Measurements from ENCODE around the gene PNKP.

PNKP gene

DNA sequence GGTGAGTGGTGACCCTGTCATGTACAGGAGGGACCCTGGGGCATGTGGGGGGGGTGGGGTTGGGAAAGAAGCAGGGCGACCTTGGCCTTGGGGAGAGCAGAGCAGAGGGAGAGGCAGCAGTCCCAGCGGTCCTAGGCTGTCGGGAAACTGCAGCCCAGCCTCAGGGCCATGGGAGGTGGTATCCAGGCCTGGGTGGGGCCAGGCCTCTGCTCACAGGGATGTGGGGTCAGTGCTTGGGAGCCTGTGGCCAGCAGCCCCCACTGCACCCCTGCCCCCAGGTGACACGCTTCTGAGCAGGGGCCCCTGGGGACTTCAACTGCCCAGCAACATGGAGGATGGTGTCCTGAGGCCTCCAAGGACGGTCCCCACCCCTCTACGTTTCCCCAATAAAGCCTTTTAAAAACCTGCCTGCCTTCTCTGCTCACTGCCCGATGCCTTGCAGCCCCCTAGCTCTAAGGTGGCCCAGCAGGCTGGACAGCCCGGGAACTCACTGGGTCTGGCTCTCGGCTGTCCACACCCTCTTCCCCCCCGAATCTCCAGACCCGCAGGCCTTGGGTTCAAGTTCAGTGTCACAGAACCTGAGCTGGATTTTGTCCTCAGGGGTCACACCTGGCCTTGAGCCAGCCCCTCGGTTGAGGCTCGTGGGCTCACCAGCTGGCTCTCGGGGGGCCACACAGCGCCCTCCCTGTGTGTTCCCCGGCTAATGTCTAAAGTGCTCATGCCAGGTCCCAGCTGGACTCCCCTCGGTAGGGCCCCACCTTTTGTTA, 6.9 kb downstream of the PNKP start:
- DNase-seq (ENCODE audit: low read depth in 3 of 3), result no peak

DNA sequence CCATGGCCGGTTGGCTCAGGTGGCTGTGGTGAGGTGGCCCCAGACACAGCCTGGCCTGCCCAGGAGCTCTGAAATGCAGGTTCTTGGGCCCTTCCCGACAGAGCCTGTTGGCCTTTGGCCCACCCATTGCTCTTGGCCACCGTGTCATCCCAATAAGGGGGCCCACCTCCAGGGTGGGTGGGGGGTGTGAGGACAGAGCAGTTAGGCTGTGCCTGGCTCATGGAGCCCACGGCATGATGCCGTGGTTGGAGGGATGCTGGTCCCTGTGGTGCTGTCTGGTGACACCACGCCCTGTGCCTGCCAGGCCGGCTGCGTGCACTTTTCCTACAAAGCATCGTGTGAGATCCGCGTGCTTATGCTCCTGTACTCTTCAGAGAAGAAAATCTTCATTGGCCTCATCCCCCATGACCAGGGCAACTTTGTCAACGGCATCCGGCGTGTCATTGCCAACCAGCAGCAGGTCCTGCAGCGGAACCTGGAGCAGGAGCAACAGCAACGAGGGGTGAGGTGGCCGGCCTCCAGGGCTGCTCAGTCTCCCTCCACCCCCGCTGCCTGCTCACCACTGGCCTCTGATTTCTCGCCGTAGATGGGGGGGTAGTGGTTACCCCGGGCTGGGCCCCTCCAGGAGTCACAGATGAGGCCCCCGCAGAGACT, 7.6 kb downstream of the PNKP start:
- DNase-seq (ENCODE audit: low read depth in 3 of 3), result no peak

DNA sequence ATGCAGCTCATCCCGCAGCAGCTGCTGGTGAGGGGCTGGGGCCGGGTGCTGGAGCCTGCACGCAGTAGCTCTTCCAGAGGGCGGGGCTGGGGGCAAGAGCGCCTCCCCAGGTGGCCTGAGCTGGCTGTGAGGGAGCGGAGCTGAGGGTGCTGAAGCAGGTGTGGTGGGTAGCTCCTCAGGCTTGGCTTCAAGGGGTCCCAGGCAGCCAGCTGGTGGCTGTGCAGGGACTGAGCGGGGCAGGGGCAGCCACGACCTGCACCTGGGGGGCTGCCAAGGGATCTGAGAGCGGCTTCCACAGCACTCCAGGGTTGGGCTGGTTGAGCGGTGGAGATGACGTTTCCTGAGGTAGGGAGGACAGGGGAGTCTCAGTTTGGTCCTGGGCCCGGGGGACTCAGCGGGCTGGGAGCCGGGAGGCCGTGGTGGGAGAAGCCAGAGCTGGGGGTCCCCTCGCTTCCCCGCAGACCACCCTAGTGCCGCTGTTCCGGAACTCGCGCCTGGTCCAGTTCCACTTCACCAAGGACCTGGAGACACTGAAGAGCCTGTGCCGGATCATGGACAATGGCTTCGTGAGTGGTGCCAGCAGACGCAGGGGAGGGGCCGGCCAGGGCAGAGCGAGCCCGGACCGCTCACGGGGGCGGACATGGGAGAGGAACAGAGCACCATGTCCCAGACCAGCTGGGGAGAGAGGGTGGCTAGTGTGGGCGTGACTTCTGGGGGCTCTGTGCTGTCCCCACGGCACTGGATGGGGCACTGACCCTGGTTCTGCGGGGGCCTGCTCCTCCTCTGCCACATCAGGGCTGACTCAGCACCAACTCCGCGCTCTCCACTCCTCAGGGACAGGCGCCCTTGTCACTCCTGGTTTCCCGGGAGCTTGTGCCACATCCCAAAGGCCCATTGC, 9.0 kb downstream of the PNKP start:
- DNase-seq (ENCODE audit: low read depth in 3 of 3), result no peak

DNA sequence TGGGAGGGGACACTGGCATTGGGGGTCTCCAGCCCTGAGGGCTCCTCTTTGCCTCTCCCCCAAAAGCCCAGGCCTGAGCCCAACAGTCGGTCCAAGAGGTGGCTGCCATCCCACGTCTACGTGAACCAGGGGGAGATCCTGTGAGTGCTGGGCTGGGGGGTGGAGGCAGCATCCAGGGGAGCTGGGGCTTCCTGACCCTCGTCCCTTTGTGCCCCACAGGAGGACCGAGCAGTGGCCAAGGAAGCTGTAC, 9.6 kb downstream of the PNKP start:
- no peak for DNase-seq (ENCODE audit: low read depth in 3 of 3)

DNA sequence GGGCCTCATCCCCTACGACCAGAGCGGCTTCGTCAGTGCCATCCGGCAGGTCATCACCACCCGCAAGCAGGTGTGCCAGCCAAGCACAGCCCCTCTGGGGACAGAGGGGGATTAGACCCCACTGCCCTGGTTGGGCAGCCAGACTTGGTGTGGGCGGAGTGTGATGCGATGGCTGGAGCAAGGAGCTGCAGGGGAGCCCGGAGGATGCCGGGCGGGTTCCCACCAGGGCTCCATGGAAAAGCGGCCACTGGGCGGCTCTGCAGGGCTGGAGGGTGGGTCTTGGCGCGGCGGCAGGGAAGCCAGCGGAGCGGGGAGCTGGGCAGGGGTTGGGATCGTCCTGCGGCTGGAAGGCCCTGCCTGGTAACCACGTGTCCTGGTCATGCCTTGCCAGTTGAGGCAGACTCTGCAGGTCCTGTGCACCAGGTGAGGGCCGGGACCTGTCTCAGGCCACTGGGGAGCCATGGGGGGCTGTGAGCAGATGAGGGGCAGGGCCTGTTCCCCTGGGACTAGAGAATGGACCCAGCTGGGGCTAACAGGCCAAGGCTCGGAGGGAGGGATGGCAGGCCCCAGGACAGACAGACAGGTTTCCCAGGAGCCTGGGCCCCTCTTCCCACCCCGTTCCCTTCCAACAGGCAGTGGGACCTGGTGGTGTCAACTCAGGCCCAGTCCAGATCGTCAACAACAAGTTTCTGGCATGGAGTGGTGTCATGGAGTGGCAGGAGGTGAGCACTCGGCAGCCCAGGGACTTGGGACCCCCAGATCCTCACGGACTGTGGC, 10.1 kb downstream of the PNKP start:
- no peak for DNase-seq (ENCODE audit: low read depth in 3 of 3)

DNA sequence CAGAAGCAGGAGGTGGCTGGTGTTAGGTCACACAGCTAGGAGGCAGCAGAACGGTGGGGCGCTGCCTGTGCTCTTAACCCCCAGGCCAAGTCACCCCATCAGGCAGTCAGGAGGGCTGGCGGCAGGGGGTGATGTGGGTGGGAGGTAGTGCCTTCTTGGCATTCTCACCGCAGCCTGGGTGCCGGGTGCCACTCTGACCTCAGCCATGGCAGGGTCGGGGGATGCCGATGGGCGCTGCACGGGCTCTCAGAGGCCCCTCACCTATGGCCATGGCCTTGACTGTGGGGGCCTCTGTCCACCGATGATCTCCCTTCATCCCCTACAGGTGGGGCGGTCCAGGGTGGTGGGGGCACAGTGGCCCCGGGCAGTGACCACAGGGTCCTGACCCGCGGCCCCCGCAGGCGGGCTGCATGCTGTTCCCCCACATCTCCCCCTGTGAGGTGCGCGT, 10.8 kb downstream of the PNKP start:
- DNase-seq (ENCODE audit: low read depth in 3 of 3), result no peak

DNA sequence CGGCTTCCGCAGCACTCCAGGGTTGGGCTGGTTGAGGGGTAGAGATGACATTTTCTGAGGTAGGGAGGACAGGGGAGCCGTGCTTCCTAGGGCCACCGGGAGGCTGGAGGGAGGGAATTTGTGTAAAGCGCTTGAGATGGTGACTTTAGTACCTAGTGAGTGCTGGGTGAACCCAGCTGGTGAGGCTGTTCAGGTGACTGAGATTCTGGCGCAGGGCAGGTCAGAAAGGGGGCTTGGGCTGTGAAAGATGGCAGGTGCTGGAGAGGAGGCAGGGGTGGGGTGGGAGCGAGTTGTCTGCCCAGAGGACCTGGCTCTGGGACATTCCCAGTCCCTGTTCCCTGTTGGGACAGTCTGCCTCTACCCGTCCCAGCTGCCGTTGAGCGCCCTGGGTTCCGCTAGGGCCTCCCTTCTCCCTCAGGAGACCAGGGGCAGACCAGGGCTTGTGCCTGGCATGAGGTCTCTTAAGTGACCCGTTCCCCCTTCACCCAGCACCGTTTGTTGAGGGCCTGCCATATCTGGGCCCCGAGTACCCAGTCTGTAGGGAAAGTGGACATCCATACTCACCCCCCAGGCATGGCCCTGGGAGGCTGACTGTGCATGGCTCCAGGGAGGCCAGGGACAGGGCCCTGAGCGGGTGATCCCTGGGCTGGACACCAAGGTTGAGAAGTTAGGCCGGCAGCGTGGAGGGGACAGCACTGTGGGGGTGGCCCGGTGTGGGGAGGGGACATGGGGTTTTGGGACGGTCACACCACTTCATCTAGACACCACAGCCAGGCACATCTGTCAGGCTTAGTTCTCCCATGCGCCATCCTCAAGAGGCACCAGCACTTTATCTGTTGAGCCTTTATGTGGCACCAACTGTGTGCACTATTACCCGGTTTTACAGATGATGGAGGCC, 11.5 kb downstream of the PNKP start:
- no peak for DNase-seq (ENCODE audit: low read depth in 3 of 3)

DNA sequence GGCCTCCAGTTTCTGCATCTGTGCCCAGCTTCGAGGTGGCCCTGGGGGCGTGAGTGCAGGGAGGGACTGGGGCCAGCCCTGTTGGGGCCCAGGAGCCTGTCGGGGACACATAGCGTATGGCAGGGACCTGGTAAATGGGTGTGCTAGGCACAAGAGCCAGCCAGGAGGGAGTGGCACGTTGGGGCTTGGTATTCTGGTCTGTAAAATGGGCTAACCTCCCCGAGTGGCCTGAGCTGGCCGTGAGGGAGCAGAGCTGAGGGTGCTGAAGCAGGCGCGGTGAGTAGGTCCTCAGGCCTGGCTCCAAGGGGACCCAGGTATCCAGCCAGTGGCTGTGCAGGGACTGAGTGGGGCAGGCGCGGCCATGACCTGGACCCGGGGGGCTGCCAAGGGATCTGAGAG, 12.1 kb downstream of the PNKP start:
- no peak for DNase-seq (ENCODE audit: low read depth in 3 of 3)

DNA sequence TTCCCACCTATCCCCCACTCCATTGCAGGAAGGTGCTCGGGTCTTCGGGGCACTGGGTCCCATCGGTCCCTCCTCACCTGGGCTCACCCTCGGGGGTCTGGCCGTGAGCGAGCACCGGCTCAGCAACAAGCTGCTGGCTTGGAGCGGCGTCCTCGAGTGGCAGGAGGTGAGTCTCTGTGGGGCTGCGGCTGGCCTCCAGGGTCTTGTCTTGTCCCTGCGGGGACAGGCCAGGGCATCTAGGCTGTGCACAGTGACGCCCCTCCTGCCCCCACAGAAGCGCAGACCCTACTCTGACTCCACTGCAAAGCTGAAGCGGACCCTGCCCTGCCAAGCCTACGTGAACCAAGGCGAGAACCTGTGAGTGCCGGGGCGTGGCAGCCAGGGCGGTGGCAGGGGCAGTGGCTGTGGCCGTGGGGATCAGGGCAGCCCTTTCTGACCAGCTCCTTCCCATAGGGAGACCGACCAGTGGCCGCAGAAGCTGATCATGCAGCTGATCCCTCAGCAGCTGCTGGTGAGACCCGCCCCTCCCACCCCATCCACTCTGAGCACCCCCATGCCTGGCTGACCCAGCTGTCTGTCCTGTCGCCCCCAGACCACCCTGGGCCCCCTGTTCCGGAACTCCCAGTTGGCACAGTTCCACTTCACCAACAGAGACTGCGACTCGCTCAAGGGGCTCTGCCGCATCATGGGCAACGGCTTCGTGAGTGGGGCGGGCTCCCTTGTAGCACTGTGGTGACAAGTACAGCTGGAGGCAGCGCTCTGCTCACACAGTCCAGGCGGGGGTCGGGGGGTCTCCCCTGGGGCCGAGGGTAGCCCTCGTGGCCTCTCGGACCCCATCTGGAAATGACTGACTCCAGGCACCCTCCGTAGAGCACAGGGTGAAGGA, 12.8 kb downstream of the PNKP start:
- no peak for DNase-seq (ENCODE audit: low read depth in 3 of 3)

DNA sequence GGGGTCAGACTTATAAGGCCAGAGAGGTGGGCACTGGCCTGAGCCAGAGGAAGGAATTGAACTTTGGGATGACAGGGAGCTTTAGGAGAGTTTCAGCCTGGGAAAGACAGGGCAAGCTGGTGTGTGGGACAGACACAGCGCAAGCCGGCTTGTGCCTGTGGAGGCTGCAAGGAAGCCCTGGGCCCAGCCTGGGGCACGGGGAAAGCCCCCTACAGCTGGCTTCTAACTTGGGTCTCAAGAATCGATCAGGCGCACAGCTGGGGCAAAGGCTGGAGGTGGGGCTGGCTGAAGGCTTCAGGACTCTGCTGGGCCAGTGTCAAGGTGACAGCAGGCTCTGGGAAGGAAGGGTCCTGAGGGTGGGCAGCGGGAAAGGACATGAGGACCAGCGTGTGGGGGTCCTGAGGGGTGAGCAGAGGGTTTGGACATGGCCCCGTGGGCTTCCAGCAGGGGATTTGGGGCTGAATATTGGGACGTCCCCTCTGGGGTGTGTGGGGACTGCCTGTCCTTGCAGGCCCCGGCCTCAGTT, 13.5 kb downstream of the PNKP start:
- no peak for DNase-seq (ENCODE audit: low read depth in 3 of 3)

DNA sequence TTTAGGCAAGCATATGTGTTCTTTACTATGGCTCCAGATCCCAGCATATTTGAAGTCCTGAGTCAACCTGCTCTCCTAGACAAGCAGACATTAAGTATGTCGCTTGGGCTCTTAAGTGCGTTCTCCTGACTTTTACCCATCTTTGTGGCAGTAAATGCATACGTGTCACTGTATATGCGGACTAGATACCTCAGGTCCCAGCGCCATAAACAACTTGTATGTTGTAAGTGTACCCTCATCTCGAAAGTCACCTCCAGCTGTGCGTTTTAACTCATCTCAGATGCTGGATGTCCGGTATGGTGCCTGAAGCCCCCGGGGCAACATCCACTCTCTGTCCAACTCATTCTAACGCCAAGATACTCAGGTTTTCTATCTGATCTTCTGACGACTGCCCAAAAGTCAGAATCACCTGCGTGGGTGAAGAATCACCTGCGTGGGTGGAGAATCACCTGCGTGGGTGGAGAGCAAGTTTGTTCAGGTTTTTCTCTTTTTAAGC, 14.7 kb downstream of the PNKP start:
- DNase-seq (ENCODE audit: low read depth in 3 of 3), result no peak

DNA sequence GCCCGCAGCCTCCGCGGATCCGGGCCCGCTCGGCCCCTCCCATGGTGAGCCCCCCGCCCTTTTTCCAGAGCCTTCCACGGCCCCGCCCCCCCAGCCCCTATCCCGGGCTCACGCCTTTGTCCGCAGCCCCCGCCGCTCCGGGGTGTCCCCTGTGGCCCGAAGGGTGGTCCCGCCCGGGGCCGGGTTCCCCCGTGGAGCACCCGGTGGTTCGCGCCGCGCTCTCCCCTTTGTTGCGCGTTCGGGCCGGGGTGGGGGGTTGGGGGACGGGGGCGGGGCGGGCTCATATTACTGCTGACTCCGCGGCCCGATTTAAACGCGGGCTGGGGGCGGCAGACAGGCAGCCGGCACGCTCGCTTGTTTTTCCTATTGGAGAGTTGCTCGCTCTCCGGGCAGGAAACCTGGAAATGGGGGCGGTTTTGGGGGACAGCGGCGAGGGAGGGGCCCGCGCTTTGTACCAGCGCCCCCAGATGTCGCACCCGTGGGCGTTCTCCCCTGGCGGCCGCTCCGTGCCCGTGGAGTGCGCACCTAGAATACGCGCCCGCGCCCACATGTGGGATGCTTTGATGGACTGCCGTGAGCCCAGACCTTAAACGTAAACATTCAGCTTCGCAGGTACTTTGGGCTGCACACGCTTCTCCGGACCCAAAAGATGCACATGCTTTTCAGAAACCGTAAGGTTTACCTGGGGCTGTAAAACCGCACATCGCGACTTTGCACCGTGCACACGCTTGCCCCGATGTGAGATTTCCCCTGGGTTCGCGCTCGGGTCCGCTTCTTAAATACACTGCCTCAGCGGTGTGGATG, 15.7 kb downstream of the PNKP start:
- no peak for DNase-seq (ENCODE audit: low read depth in 3 of 3)

DNA sequence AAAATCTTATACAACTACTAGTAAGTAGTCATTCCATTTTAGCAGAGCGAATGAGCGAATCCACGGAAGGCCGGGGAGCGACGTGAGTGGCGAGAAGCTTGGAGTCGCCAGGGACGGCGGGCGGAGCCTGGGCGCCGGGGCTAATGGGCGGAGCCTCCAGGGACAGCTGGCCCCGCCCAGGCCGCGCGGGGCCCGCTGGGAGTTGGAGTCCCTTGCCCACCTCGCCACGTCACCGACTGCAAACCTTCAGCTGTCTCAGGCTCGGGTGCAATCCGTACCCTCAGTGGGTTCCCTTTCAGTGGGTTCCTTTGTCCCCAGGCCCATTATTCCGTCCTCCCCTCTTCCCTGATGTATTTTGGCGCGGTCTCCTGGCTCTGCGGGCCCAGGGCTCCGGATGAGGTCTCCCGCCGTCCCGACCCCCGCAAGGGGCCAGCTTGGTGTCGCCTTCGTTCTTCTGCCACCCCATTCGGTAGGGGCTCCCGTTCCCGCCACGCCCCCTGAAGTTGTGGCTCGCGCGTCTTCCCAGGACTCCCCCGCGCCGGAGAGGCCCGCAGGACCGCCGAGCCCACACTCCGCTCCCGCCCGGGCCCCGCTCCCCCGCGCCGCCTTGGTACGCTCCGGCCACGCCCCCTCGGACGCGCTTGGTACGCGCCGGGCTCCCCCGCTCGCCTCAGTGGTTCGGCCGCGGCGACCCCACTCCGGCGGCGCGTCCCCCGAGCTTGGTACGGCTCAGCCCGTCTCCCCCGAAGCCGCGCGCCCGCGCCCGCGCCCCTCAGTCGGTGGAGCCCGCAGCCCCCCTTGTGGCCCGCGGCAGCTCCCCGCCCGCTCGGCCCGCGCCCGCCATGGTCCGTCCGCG, 16.7 kb downstream of the PNKP start, which contains the start of gene PTOV1:
Gene PTOV1, plus strand, starts transcription at position 673 of the 856 bp plus-strand sequence.
- peak; percentile 77 to 88 (median 82) for DNase-seq (ENCODE audit: low read depth in 3 of 3)

DNA sequence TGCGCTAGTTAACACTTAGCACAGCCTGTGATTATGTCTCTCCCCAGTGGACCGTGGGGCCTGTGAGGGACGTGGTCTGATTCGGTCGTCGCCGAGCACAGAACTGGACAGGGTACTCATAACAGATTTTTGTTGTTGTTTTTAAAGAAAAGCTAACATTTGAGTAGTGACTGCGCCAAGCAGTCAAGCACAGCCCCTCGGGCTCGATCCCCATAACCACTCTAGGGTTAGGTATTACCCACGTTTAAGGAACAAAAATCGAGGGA, 17.2 kb downstream of the PNKP start:
- no peak for DNase-seq (ENCODE audit: low read depth in 3 of 3)

DNA sequence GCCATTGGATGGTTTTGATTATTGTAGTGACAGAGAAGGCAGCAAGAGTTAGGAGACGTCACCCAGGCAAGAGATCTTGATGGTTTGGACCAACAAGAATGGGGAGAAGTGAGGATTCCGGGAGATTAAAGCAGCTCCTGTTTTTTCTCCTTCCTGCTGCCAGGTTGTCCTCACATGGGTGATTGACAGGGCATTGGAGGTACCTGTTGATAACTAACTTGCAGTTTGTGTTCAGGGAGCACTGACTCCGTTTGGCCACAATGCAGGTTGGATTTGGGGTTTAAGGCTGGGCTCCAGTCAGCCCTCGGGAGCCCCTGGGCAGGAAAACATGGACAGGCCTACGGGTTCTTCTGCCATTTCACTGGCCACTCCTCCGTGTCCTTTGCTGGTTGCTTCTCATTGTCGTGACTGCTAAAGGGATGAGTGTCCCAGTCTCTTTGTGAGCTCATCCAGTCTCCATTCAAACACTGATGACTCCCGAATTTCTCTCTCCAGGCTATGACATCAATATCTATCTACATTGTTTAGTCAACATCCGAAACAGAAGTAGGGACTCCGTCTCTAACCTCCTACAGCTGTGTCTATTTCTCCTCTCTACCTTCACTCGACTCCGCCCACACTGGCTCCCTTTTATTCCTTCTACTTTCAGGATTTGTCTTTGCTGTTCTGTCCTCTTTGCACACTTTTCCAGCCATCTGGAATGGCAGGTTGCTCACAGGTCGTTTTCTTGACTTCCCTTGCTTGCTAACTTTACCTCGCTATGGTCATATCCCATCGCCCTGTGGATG, 17.7 kb downstream of the PNKP start:
- no peak for DNase-seq (ENCODE audit: low read depth in 3 of 3)

DNA sequence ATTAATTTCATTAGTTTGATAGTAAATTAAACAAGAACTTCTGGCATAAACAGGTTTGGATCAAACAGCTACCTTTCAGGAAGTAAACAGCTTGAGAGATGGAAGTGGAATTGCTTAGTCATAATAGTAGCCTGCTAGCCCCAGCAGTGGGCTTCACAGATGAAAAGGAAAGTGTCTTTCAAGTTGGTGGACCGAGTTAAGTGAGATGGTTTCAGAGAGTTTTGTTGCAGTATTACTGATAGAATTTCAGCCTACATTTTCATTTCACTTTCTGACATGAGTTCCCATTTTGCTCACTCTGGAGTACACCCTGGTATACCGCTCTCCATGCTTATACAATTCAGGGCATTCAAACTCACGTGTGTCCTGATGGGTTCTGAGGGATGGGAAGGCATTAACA, 18.4 kb downstream of the PNKP start:
- no peak for DNase-seq (ENCODE audit: low read depth in 3 of 3)
